Superior temporal gyrus (tissue), 1 donor: ENCODE measurements around the gene GRAMD2B.

ENCODE experiments used
- DNase-seq: peaks from one replicate; pipeline ENCODE4 v3.0.0-alpha.2; 2016; ENCODE audit errors: extremely low spot score

GRAMD2B gene

DNA sequence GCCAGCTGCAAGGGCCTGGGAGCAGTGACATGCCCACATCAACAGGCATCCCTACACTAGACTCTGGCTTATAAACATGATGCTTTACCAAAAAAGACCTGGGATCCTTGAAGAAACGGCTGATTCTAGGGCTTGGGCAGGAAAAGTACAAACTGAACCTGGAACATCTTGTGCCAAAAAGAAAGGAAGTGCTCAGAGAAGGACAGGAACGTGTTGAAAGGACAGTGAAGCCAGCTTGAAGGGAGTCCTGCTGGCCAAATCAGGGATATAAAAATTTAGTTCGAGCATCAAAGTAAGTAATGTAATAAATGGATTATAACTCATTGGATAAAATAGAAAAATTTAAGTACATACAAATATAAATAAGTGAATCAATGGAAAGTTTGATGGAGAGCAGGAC, 113.7 kb downstream of the GRAMD2B start:
- DNase-seq: no peak

GRCh38 chr5:126538579-126538978, 115.4 kb downstream of the GRAMD2B start:
- no peak for DNase-seq

- DNase-seq: no peak
Measured at GRCh38 chr5:126540631-126541030, 117.4 kb downstream of the GRAMD2B start.

DNA sequence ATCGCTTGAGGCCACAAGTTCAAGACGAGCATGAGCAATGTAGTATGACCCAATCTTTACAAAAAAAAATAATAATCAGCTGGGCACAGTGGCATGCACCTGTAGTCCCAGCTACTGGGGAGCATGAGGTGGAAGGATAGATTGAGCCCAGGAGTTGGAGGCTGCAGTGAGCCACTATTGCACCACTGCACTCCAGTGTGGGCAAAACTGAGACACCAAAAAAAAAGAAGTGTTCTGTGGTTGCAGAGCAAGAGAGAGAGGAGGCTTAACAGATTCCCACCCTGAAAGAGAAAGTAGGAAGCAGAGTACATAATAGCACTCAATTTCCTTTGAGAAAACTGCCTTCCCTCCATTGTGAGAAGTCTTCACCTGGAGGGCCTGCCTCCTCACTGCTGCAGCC, 119.2 kb downstream of the GRAMD2B start:
- DNase-seq: no peak

- DNase-seq: no peak
Measured at GRCh38 chr5:126543009-126543408, 119.8 kb downstream of the GRAMD2B start.

GRCh38 chr5:126543660-126544059, 120.5 kb downstream of the GRAMD2B start:
- DNase-seq: no peak
